ENCODE measurements around the gene IFTAP. TPM values are rescaled to one million over a fixed set of nuclear protein-coding genes. Genes with fewer than 3 reads are reported as not detected.

Gene IFTAP
- total RNA-seq, 1 experiment from 2014 or later, result 35.0 TPM

DNA sequence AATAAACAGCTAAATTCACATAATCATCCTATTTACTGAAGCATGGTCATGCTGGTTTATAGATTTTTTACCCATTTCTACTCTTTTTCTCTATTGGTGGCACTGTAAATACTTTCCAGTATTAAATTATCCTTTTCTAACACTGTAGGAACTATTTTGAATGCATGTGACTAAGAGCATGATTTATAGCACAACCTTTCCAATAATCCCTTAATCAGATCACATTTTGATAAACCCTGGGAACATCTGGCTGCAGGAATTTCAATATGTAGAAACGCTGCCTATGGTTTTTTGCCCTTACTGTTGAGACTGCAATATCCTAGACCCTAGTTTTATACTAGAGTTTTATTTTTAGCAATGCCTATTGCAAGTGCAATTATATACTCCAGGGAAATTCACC lies 15.8 kb upstream of the IFTAP start:
- Histone ChIP-seq H3K27me3 (no peaks in the 10 kb centered on the region), H3K36me3 (no peaks in the 10 kb centered on the region), H3K9me3 (replicated peaks) (no peaks in the 10 kb centered on the region), H3K4me1 (peaks cover 23% of the 10 kb centered on the region), H3K4me3 (no peak overlapping the region), H3K27ac (peak overlapping the region; percentile 57; the same call in 1 of the 2 replicates)
- DNase-seq, result no peak

DNA sequence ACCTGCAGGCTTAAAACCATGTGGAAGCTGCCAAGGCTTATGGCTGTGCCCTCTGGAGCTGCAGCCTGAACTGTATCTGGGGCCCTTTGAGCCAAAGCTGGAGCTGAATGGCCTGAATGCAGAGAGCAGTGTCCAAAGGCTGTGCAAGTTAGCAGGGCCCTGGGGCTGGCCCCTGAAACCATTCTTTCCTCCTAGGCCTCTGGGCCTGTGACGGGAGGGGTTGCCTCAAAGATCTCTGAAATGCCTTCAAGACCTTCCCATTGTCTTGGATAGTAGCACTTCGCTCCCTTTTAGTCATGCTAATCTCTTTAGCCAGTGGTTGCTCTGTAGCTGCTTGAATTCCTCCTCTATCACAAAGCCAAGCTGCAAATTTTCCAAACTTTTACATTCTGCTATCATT lies 12.8 kb upstream of the IFTAP start:
- no peak overlapping the region for H3K27ac ChIP-seq
- H3K4me3 ChIP-seq, result no peak overlapping the region
- H3K9me3 ChIP-seq (replicated peaks), result no peaks in the 10 kb centered on the region
- H3K27me3 ChIP-seq, result no peaks in the 10 kb centered on the region; the same call in 1 of the 2 replicates
- peaks cover 23% of the 10 kb centered on the region for H3K4me1 ChIP-seq
- H3K36me3 ChIP-seq, result no peaks in the 10 kb centered on the region
- DNase-seq, result no peak

DNA sequence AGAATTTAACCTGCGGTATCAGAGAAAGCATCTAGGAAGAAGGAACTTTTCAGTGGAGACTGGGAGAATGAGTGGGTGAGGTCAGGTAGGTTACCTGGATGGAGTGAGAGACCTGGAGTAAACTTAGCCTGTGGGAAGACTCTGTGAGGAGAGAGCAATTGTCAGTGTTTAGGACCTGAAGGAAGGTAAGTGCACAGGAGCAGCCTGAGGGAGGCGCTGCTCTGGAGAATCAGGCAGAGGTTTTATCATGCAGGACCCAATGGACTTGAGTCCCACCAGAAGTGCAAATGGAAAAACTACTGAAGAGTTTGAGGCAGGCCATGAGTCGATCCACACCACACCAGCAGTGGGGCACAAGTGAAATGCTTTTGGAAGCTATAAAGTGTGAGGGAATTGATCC lies 10.6 kb upstream of the IFTAP start:
- no peak overlapping the region for H3K4me3 ChIP-seq
- H3K4me1 ChIP-seq, result peaks cover 4% of the 10 kb centered on the region
- no peaks in the 10 kb centered on the region for H3K36me3 ChIP-seq
- DNase-seq, result no peak
- H3K9me3 ChIP-seq (replicated peaks), result no peaks in the 10 kb centered on the region
- no peak overlapping the region for H3K27ac ChIP-seq
- no peaks in the 10 kb centered on the region; the same call in 1 of the 2 replicates for H3K27me3 ChIP-seq

DNA sequence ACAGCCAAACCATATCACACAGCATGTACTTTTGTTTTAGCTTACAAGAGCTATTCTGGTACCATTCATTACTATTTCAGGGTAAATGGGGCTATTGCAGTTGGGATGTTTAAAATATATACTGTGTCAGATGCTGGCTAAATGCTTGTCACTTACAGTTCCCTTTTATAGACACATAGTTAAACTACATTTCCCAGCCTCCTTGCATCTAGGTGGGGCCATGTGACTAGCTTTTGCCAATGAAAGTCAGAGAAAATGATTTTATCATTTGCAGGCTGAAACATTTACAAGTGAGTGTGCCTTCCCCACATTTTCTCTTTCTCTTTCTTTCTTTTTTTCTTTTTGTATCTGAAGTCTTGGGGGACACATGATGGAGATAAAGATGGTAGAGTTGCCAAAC lies 7.8 kb upstream of the IFTAP start:
- no peak for DNase-seq
- H3K27me3 ChIP-seq, result peaks cover 6% of the 10 kb centered on the region; the same call in 1 of the 2 replicates
- H3K4me1 ChIP-seq, result no peaks in the 10 kb centered on the region
- no peaks in the 10 kb centered on the region for H3K36me3 ChIP-seq
- no peak overlapping the region for H3K27ac ChIP-seq
- no peaks in the 10 kb centered on the region for H3K9me3 ChIP-seq (replicated peaks)
- no peak overlapping the region for H3K4me3 ChIP-seq

DNA sequence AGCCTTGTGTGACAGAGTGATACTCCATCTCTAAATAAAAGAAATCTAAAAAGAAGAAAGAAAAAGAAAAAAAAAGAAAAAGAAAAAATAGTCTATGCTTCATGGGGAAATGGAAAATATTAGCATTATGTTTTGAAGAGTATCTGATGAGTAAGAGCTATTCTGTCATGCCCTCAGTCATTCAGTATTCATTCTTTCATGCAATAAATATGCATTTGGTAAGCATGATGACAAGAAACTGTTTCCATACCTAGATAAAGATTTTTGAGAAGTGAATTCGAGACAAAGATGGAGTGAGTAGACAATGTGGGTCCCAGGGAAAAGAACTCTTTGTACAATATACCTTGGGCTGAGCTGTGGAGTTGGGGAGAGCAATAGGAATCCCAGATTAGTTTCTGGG lies 6.2 kb upstream of the IFTAP start:
- no peak overlapping the region for H3K27ac ChIP-seq
- H3K4me1 ChIP-seq, result no peaks in the 10 kb centered on the region
- H3K27me3 ChIP-seq, result peaks cover 6% of the 10 kb centered on the region; the same call in 1 of the 2 replicates
- H3K36me3 ChIP-seq, result no peaks in the 10 kb centered on the region
- H3K9me3 ChIP-seq (replicated peaks), result no peaks in the 10 kb centered on the region
- no peak overlapping the region for H3K4me3 ChIP-seq
- no peak for DNase-seq

DNA sequence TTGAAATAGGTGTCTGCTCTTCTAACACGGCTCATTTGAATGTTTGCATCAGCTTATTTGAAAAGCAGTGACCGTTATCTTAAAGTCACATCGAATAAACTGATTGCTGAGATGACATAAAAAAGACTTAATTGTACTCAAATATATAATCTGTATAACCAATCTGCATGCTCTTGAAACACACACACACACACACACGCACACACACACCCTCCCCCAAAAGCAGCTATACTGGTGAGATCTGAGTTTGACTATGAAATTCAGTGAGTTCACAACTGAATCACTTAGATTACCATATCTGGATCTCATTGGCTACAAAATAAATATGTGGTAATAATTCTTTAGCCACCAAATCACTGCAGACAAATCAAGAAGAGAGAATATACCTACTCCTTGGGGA lies 3.8 kb upstream of the IFTAP start:
- H3K9me3 ChIP-seq (replicated peaks), result no peaks in the 10 kb centered on the region
- DNase-seq, result no peak
- H3K27me3 ChIP-seq, result 0 out of 2 replicates have a peak, but pooled peaks cover 6% of the 10 kb centered on the region
- H3K27ac ChIP-seq, result no peak overlapping the region
- no peaks in the 10 kb centered on the region; the same call in 1 of the 2 replicates for H3K4me1 ChIP-seq
- H3K36me3 ChIP-seq, result no peaks in the 10 kb centered on the region
- H3K4me3 ChIP-seq, result no peak overlapping the region

DNA sequence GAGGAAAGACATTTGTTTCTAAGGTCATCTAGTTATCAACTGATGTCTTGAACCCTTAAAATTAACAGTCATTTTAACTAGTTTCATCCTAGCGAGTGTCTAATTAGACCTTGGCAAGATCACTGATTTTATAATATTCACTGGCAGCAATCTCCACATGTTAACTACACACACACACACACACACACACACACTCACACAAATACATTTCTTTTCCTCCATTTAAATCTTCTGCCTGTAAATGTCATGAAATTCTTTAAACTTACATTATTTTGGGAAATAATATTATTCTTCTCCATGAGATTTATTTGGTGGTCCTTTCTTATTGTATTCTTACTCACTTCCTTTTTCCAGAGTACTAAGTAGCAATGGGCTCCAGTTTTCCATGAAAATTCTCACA lies 2.9 kb upstream of the IFTAP start:
- DNase-seq, result no peak
- Histone ChIP-seq H3K4me3 (no peak overlapping the region), H3K36me3 (no peaks in the 10 kb centered on the region), H3K9me3 (replicated peaks) (no peaks in the 10 kb centered on the region), H3K27ac (no peak overlapping the region), H3K27me3 (0 out of 2 replicates have a peak, but pooled peaks cover 6% of the 10 kb centered on the region), H3K4me1 (no peaks in the 10 kb centered on the region; the same call in 1 of the 2 replicates)

DNA sequence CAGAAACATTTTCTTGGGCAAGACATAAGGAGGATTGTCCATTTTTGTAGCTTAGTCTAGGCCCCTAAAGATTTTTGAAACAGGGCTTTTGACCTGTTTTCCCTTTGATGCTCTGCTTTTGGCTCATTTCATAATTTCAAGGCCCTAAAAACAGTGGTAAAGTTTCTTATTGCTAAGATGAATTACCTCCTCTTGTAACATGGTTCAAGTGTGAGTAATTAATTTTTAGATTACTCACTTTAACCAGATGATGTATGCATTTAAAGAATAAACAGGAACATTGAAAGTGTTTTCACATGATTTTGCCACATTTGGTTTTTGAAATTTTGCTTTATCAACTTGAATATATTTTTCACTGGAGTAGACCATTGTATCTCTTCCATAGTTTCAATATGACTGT lies 2.6 kb downstream of the IFTAP start:
- no peak overlapping the region for H3K4me3 ChIP-seq
- no peaks in the 10 kb centered on the region for H3K27me3 ChIP-seq
- H3K9me3 ChIP-seq (replicated peaks), result no peaks in the 10 kb centered on the region
- H3K4me1 ChIP-seq, result no peaks in the 10 kb centered on the region; the same call in 1 of the 2 replicates
- H3K27ac ChIP-seq, result no peak overlapping the region
- H3K36me3 ChIP-seq, result no peaks in the 10 kb centered on the region
- DNase-seq, result no peak

DNA sequence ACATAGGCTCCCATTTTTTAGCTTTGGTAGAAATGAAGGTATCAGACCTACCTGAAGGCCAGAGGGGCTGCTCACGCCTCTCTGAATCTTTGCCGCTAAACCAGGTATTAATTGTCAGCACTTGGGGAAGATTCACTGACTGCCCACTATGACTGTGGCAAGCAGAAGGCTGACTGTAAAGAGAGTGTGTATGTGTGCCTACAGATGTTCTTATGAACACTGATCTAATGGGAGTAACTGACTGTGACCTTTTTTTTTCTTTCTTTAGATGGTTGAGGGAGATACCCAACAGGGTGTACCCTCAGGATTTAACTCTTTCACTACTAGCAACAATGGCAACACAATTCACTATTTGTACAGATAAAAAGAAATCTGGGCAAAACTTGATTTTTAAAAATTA lies 3.7 kb downstream of the IFTAP start, which contains the start of gene RAG2:
RAG2 (minus strand) TSS at position 186 of the 400 bp plus-strand sequence. CDS start 4,068 bp downstream, outside the sequence.
- H3K4me3 ChIP-seq, result no peak within 1 kb of the TSS
- no peak for DNase-seq

DNA sequence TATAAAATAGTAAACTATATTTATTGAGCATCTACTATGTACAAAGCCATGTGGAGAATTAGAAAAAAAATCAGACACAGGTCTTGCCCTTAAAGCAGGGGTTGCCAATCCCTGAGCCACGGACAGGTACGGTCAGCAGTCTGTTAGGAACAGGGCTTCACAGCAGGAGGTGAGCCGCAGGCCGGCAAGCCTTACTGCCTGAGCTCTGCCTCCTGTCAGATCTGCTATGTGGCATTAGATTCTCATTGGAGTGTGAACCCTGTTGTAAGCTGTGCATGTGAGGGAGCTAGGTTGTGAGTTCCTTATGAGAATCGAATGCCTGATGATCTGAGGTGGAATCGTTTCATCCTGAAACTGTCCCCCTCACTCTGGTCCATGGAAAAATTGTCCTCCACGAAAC lies 5.9 kb downstream of the IFTAP start:
- Histone ChIP-seq H3K4me3 (no peak overlapping the region), H3K9me3 (replicated peaks) (no peaks in the 10 kb centered on the region), H3K27me3 (no peaks in the 10 kb centered on the region), H3K4me1 (no peaks in the 10 kb centered on the region; the same call in 1 of the 2 replicates), H3K27ac (no peak overlapping the region), H3K36me3 (no peaks in the 10 kb centered on the region)
- DNase-seq, result no peak

More for the DNA sequence above, 3.7 kb downstream of the IFTAP start, which contains the start of gene RAG2:
- H3K4me1 ChIP-seq, result no peaks in the 10 kb centered on the region; the same call in 1 of the 2 replicates
- H3K36me3 ChIP-seq, result no peaks in the 10 kb centered on the region
- H3K9me3 ChIP-seq (replicated peaks), result no peaks in the 10 kb centered on the region
- H3K27ac ChIP-seq, result no peak within 1 kb of the TSS
- no peaks in the 10 kb centered on the region for H3K27me3 ChIP-seq

DNA sequence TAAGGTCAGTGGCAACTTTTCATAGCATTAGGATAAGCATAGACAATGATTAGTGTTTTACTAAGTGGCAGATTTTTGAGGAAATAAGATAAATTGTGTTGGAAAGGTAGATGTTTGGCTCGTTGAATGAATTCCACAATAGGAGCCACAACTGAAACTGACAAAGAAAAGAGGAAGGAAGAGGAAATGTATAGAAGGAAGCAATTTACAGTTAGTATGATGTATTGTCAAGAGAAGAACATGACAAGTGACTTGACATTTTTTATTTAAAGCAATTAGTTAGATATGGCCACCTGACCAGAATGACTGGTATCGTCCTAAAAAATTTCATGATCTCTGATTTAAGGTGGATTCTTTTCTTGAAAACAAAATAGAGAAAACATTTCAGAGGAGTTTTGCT lies 6.9 kb downstream of the IFTAP start:
- Histone ChIP-seq H3K27me3 (no peaks in the 10 kb centered on the region), H3K36me3 (no peaks in the 10 kb centered on the region), H3K4me1 (no peaks in the 10 kb centered on the region), H3K27ac (no peak overlapping the region), H3K4me3 (no peak overlapping the region), H3K9me3 (replicated peaks) (no peaks in the 10 kb centered on the region)
- no peak for DNase-seq

DNA sequence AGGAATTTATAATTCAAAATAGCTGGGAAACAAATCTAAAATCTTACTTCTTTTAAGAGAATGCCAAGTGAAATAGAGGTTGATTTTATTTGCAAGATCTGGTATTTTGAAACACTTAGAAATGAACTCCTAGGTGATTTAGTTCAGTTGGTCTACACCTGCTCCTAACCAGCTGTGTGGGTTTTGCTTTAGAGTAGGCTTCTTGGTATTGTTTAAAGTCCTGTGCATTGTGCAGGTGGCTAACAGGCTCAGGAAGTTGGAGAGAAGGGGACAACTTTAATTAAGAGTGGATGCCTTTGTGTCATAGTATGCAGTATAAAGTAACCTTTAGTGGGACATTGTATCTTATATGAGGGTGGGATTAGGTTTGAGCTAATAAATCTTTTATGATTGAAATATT lies 7.8 kb downstream of the IFTAP start:
- no peak overlapping the region for H3K4me3 ChIP-seq
- H3K9me3 ChIP-seq (replicated peaks), result no peaks in the 10 kb centered on the region
- H3K27me3 ChIP-seq, result no peaks in the 10 kb centered on the region
- no peaks in the 10 kb centered on the region for H3K4me1 ChIP-seq
- H3K27ac ChIP-seq, result no peak overlapping the region
- H3K36me3 ChIP-seq, result no peaks in the 10 kb centered on the region
- no peak for DNase-seq

DNA sequence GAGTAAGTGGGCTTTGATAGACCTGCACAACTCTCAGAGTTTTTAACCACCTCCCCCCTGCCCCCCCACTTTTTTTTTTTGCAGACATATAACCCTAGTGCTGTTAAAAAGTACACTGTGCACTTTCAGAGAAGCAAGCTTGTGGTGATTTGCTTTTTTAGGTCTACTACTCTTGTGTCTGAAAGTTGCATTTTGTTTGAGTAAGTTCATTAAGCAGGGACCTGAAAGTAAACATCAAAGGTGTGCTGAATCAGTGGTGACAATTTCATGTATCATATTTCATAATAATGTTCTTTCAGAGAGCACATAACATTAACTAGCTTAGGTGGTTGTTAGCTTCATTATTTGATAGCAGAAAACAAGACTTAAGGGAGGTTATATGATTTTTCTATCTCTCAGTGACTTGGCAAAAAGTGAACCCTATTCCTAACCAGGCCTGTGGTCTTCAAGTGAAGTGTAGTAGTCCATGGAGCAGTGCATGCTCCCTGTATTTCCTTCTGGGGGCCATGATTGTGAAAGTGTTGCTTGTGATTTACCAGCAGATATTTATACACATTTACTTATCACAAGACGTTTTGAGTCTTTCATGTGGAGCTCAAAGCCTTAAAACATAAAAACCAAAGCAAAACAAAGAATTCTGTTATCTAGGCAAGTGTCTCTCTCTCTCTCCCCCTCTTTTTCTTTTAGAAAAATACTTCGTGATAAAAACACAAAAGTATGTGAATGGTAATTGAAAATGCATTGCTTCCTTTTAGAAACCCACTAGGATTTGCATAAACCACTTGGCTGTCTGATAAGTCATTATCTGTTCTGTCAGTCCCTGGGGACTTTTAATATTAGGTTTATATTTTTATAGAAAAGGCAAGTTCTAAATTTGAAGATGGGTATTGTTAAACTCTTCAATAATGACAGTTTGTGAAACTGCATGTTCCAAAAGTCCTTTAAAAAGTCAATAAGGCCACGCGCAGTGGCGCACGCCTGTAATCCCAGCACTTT lies 11.2 kb downstream of the IFTAP start:
- DNase-seq, result no peak
- H3K27ac ChIP-seq, result no peak overlapping the region

DNA sequence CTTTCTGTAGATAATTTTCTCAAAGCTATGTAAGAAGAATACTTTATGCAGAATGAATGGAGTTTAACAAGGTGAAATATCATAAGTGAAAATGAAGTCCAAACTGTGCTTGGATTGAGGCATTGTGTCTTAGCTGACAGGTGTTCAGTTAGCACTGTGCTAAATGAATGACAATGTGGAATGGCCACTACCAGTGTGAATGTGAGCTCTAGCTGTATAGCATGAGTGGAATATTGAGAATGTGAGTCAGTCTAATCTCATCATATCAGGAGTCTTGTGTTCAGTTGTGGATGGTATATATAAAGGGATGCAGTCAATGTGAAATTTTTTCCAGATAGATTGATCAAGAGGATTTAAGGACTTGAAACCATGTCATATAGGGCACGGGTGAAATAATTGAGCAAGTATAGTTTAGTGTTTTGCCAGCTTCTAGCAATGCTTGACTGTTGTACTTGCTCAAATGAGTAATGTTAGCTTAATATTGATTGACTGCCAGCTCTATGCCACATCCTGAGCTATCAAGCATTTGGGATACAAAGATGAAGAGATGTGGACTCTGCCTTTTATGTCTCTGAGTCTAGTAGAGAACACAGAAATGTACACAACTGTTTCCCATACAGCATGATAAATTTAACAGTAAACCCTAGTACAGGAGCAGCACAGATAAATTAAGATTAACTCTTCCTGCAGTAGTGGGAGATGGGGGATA lies 14.3 kb downstream of the IFTAP start:
- Histone ChIP-seq H3K27ac (no peak overlapping the region), H3K4me1 (no peaks in the 10 kb centered on the region), H3K4me3 (no peak overlapping the region), H3K9me3 (replicated peaks) (no peaks in the 10 kb centered on the region), H3K27me3 (no peaks in the 10 kb centered on the region), H3K36me3 (no peaks in the 10 kb centered on the region)
- DNase-seq, result no peak

More for the DNA sequence above, 11.2 kb downstream of the IFTAP start:
- no peaks in the 10 kb centered on the region for H3K36me3 ChIP-seq
- H3K9me3 ChIP-seq (replicated peaks), result no peaks in the 10 kb centered on the region
- H3K27me3 ChIP-seq, result no peaks in the 10 kb centered on the region
- H3K4me1 ChIP-seq, result no peaks in the 10 kb centered on the region
- no peak overlapping the region for H3K4me3 ChIP-seq

DNA sequence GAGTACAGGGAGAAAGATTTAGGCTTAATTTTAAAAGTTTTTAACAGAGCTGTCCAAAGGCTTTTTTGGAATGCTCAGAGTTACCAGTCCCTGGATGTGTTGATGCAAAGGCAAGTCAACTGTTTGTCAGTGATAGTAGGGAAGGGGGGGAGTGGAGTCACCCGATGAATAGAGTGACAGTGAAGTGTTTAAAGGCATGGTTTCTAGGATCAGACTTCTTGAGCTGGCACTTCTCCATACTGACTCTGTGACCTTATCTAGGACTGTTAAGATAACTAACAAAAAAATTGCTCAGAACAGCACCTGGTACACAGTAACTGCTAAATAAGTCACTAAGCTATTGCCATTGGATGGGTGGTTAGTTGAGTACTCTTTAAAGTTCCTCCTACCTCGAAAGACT lies 15.1 kb downstream of the IFTAP start:
- Histone ChIP-seq H3K27ac (no peak overlapping the region), H3K4me1 (no peaks in the 10 kb centered on the region), H3K27me3 (no peaks in the 10 kb centered on the region), H3K9me3 (replicated peaks) (no peaks in the 10 kb centered on the region), H3K36me3 (no peaks in the 10 kb centered on the region), H3K4me3 (no peak overlapping the region)
- DNase-seq, result no peak
